K562 (cell line): Measurements from ENCODE around the gene PCAT6. TPM values are rescaled to one million over a fixed set of nuclear protein-coding genes. Genes with fewer than 3 reads are reported as not detected.

Experiments
- BCOR ChIP-seq: fragments of 450-650 bp; IDR thresholded peaks from 2 replicates; pipeline ENCODE4 v1.6.1; 2016
- CEBPB ChIP-seq: fragments of 450-650 bp; IDR thresholded peaks from 2 replicates; pipeline ENCODE4 v1.6.1; 2016; ENCODE audit warnings: missing genetic modification characterization, missing compliant biosample characterization
- CHD2 ChIP-seq: IDR thresholded peaks from 2 replicates; pipeline ENCODE4 v1.6.1; 2011; ENCODE audit warnings: low read depth, low read length
- ETV5 ChIP-seq: sonication (generic); formaldehyde crosslinking; IDR thresholded peaks from 2 replicates; pipeline ENCODE4 v1.4.0; 2020; ENCODE audit warnings: low read depth, mild to moderate bottlenecking, missing genetic modification reagents
- EWSR1 ChIP-seq: fragments of 450-650 bp; IDR thresholded peaks from 2 replicates; pipeline ENCODE4 v1.6.1; 2018; ENCODE audit warnings: borderline replicate concordance, mild to moderate bottlenecking, low read depth, moderate library complexity; ENCODE audit not compliant: partially characterized antibody
- FOXP1 ChIP-seq: sonication (generic); formaldehyde crosslinking; IDR thresholded peaks from 2 replicates; pipeline ENCODE4 v1.8.0; 2022; ENCODE audit warnings: mild to moderate bottlenecking, missing genetic modification reagents
- HNRNPH1 ChIP-seq: fragments of 200-400 bp; formaldehyde crosslinking; optimal IDR thresholded peaks from 2 replicates; pipeline ENCODE3; 2017; ENCODE audit warnings: low read depth, mild to moderate bottlenecking, low read length, moderate library complexity
- KLF6 ChIP-seq: fragments of 250-450 bp; sonication (Bioruptor Pico); IDR thresholded peaks from 2 replicates; pipeline ENCODE4 v1.4.0; 2020; ENCODE audit warnings: mild to moderate bottlenecking, moderate library complexity, borderline replicate concordance
- MYNN ChIP-seq, 2 experiments: sonication (generic); formaldehyde crosslinking in 1 of 2; IDR thresholded peaks; 2 replicates each; pipeline versions ENCODE4 v1.5.0 to v1.6.1; 2016 to 2020; ENCODE audit warnings: antibody characterized with exemption in 1 of 2, missing genetic modification reagents in 1 of 2
- POLR2G ChIP-seq: fragments of 200-400 bp; formaldehyde crosslinking; IDR thresholded peaks from 2 replicates; pipeline ENCODE4 v1.6.1; 2017; ENCODE audit warnings: low read depth, mild to moderate bottlenecking, antibody characterized with exemption, low read length, moderate library complexity
- RBBP5 ChIP-seq: fragments of 200-600 bp; sonication (generic); IDR thresholded peaks from 2 replicates; pipeline ENCODE4 v1.6.1; 2012; ENCODE audit warnings: borderline replicate concordance, mild to moderate bottlenecking, low read length, control low read depth, inconsistent platforms; ENCODE audit not compliant: insufficient read depth, poor library complexity, severe bottlenecking
- RHOXF2B ChIP-seq: fragments of 250-450 bp; sonication (Bioruptor Pico); conservative IDR thresholded peaks from 2 replicates; pipeline ENCODE4 v1.5.1; 2021
- SMC3 ChIP-seq: conservative IDR thresholded peaks from 2 replicates; pipeline ENCODE4 v1.6.1; 2011; ENCODE audit warnings: low read depth, low read length, improper control_type of control experiment; ENCODE audit not compliant: insufficient read depth
- TARDBP ChIP-seq: fragments of 450-650 bp; IDR thresholded peaks from 2 replicates; pipeline ENCODE4 v1.6.1; 2016
- TCFL5 ChIP-seq: fragments of 250-450 bp; sonication (Bioruptor Pico); conservative IDR thresholded peaks from 2 replicates; pipeline ENCODE4 v1.6.1; 2021; ENCODE audit warnings: mild to moderate bottlenecking, moderate library complexity, matching md5 sums
- ZFPM2 ChIP-seq: fragments of 250-450 bp; sonication (Bioruptor Pico); IDR thresholded peaks from 2 replicates; pipeline ENCODE4 v1.5.1; 2022; ENCODE audit warnings: mild to moderate bottlenecking
- ZKSCAN8 ChIP-seq: fragments of 200-800 bp; sonication (Bioruptor generic); IDR thresholded peaks from 2 replicates; pipeline ENCODE4 v1.6.1; 2016; ENCODE audit warnings: missing genetic modification characterization, missing compliant biosample characterization
- ZMIZ1 ChIP-seq, 2 experiments: fragments of 150-350 bp in 1 of 2; IDR thresholded peaks; 2 replicates each; pipeline ENCODE4 v1.6.1; 2012 to 2016; ENCODE audit warnings: low read depth in 2 of 2, low read length in 2 of 2, mild to moderate bottlenecking in 1 of 2, moderate library complexity in 1 of 2
- ZNF644 ChIP-seq: fragments of 200-800 bp; sonication (Bioruptor generic); IDR thresholded peaks from 2 replicates; pipeline ENCODE4 v1.6.1; 2016; ENCODE audit warnings: low read depth, missing genetic modification characterization, missing compliant biosample characterization
- polyA plus RNA-seq, 8 experiments: library from polyadenylated mRNA; depleted of rRNA in 4 of 8; stranded (reverse) in 5 of 8; unstranded in 3 of 8; fragments of >200 nt; fragmentation: Nextera tagmentation in 2 of 8; fragmentation: Illumina TruSeq in 1 of 8; extraction: Ambion mirVana in 2 of 8; extraction: Trizol in 1 of 8; gene quantifications; 2 replicates each; pipeline versions ENCODE4 v1.2.1 to v1.2.3, GENCODE V29; 2011 to 2014; ENCODE audit warnings: inconsistent platforms in 1 of 8, missing spikeins in 1 of 8
- total RNA-seq, 7 experiments: library from RNA; depleted of rRNA in 6 of 7; stranded (reverse); fragments of >200 nt in 6 of 7; fragmentation: Illumina TruSeq in 2 of 7; extraction: Trizol in 2 of 7; gene quantifications; 2 replicates each; pipeline versions ENCODE4 v1.2.1 to v1.2.3, GENCODE V29; 2011 to 2021; ENCODE audit warnings: low replicate concordance in 1 of 7
- TF ChIP-seq, protein P1 (sequence below): fragments of 250-450 bp; sonication (Bioruptor Pico); IDR thresholded peaks from 2 replicates; pipeline ENCODE4 v1.8.0; 2022; ENCODE audit warnings: inconsistent platforms, mild to moderate bottlenecking, moderate library complexity, borderline replicate concordance

The PCAT6 gene
- total and polyA plus RNA-seq, 9 of the 15 experiments (the other 6 are each of a cell fraction or from before 2014, with no cell fraction given) = 0.25 to 2.4 (median 0.54) TPM; not detected in 1

GRCh38 chr1:202805886-202806844 lies 4.6 kb upstream of the PCAT6 start (continued):
- TF ChIP-seq ZNF644 (peak; percentile 95), EWSR1 (no peak), ETV5 (CRISPR knock-in tag) (peak; percentile 37; the same call in 1 of the 2 replicates), FOXP1 (no peak), POLR2G (no peak; the same call in 1 of the 2 replicates), HNRNPH1 (no peak), TARDBP (no peak), ZMIZ1 (IDR thresholded peaks at IDR 0.05; ENCODE audit: low read depth in 2 of 2, low read length in 2 of 2) (no peak), ZKSCAN8 (peak; percentile 94), CHD2 (no peak), SMC3 (no peak), MYNN (IDR thresholded peaks at IDR 0.05) (no peak), MYNN (CRISPR knock-in tag; IDR thresholded peaks at IDR 0.05) (no peak), KLF6 (CRISPR knock-in tag) (peak; percentile 84), CEBPB (peak; percentile 53), TCFL5 (CRISPR knock-in tag) (0 out of 2 replicates have a peak, but pooled peaks have one; percentile 54), RBBP5 (no peak), BCOR (no peak), ZFPM2 (CRISPR knock-in tag) (0 out of 2 replicates have a peak, but pooled peaks have one; percentile 24), RHOXF2B (CRISPR knock-in tag) (no peak)
- TF ChIP-seq, protein P1, sequence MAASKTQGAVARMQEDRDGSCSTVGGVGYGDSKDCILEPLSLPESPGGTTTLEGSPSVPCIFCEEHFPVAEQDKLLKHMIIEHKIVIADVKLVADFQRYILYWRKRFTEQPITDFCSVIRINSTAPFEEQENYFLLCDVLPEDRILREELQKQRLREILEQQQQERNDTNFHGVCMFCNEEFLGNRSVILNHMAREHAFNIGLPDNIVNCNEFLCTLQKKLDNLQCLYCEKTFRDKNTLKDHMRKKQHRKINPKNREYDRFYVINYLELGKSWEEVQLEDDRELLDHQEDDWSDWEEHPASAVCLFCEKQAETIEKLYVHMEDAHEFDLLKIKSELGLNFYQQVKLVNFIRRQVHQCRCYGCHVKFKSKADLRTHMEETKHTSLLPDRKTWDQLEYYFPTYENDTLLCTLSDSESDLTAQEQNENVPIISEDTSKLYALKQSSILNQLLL (CRISPR knock-in tag) = no peak
